PC-3 (cell line): ENCODE results near the gene CCL24. TPM values are rescaled to one million over a fixed set of nuclear protein-coding genes. Genes with fewer than 3 reads are reported as not detected.
"Not testable (repeated sequence)": the region's sequence is repeated elsewhere in the genome, so short reads cannot be mapped to it uniquely, and the experiment has no call there.

Experiments
- ATAC-seq: fragments of 200-7000 bp; cut with Tn5 transposase; 2 replicates; pipeline ENCODE4 v1.9.1; 2020; ENCODE audit warnings: mild to moderate bottlenecking, moderate library complexity
- BruUV-seq: library from RNA; stranded (reverse); fragments of 400-500 nt; replicated peaks from 2 replicates; lab custom pipeline; 2021; lab: Mats Ljungman, UMichigan
- CTCF ChIA-PET: fragments of 300-600 bp; sonication (Branson Sonifier 250); formaldehyde crosslinking; loops from one replicate; lab custom pipeline; 2022; ENCODE audit warnings: antibody characterized with exemption; lab: Charles Lee
- POLR2A ChIA-PET: fragments of 300-600 bp; sonication (Branson Sonifier 250); formaldehyde crosslinking; loops from one replicate; lab custom pipeline; 2022; ENCODE audit warnings: antibody characterized with exemption; ENCODE audit not compliant: unreplicated experiment; lab: Charles Lee
- DNase-seq: peaks from one replicate; pipeline ENCODE4 v3.0.0-alpha.2; 2015
- H2AFZ ChIP-seq: fragments of 300-600 bp; sonication (generic); 2 replicates; pipeline ENCODE4 v1.6.0; 2016; ENCODE audit warnings: antibody characterized with exemption, low read length
- H3F3A ChIP-seq: fragments of 300-600 bp; sonication (generic); one replicate; pipeline ENCODE4 v1.6.0; 2017; ENCODE audit warnings: antibody characterized with exemption, low read length, control low read depth, mild to moderate bottlenecking; ENCODE audit not compliant: unreplicated experiment
- H3K27ac ChIP-seq: fragments of 300-600 bp; sonication (generic); 2 replicates; pipeline ENCODE4 v1.5.1; 2016; ENCODE audit warnings: mild to moderate bottlenecking, low read length
- H3K27me3 ChIP-seq: fragments of 300-600 bp; sonication (generic); 2 replicates; pipeline ENCODE4 v1.6.1; 2016; ENCODE audit warnings: low read length, mixed read lengths
- H3K36me3 ChIP-seq: fragments of 300-600 bp; sonication (generic); 2 replicates; pipeline ENCODE4 v1.6.1; 2016; ENCODE audit warnings: low read depth, mixed run types, low read length, mixed read lengths
- H3K4me1 ChIP-seq: fragments of 300-600 bp; sonication (generic); 2 replicates; pipeline ENCODE4 v1.5.1; 2016; ENCODE audit warnings: low read length; ENCODE audit not compliant: insufficient read depth
- H3K4me2 ChIP-seq: fragments of 300-600 bp; sonication (generic); 2 replicates; pipeline ENCODE4 v1.6.0; 2016; ENCODE audit warnings: low read length
- H3K4me3 ChIP-seq: fragments of 300-600 bp; sonication (generic); 2 replicates; pipeline ENCODE4 v1.5.1; 2016; ENCODE audit warnings: mild to moderate bottlenecking, low read length, mixed read lengths
- H3K79me2 ChIP-seq: fragments of 300-600 bp; sonication (generic); 2 replicates; pipeline ENCODE4 v1.6.1; 2017; ENCODE audit warnings: low read length, mixed read lengths
- H3K9ac ChIP-seq: fragments of 300-600 bp; sonication (generic); 2 replicates; pipeline ENCODE4 v1.6.0; 2016; ENCODE audit warnings: mild to moderate bottlenecking, low read length
- H3K9me2 ChIP-seq: fragments of 300-600 bp; sonication (generic); replicated peaks from 2 replicates; pipeline ENCODE4 v1.6.1; 2016; ENCODE audit warnings: mixed run types, low read length, mixed read lengths
- H3K9me3 ChIP-seq: fragments of 300-600 bp; sonication (generic); 2 replicates; pipeline ENCODE4 v1.6.1; 2016; ENCODE audit warnings: low read length, mixed read lengths
- H4K20me1 ChIP-seq: fragments of 300-600 bp; sonication (generic); 2 replicates; pipeline ENCODE4 v1.6.1; 2016; ENCODE audit warnings: low read length, mixed read lengths
- EZH2 ChIP-seq: fragments of 300-600 bp; sonication (generic); IDR thresholded peaks from one replicate; pipeline ENCODE4 v1.6.1; 2017; ENCODE audit warnings: antibody characterized with exemption, mild to moderate bottlenecking, low read length; ENCODE audit not compliant: unreplicated experiment
- EZH2phosphoT487 ChIP-seq: fragments of 300-600 bp; sonication (generic); IDR thresholded peaks from 2 replicates; pipeline ENCODE4 v1.6.1; 2018; ENCODE audit warnings: mild to moderate bottlenecking, antibody characterized with exemption, low read length, borderline replicate concordance
- intact Hi-C: fragments of 100-400 bp; cut with micrococcal nuclease; formaldehyde crosslinking; loops from 2 replicates; pipeline ENCODE4 v1.9.0; 2023
- total RNA-seq: library from RNA; depleted of rRNA; stranded (reverse); fragments of >200 nt; gene quantifications from 2 replicates; pipeline ENCODE4 v1.2.3, GENCODE V29; 2014
- TF ChIP-seq, protein P1 (sequence below): fragments of 300-600 bp; sonication (generic); conservative IDR thresholded peaks from 2 replicates; pipeline ENCODE4 v1.5.1; 2017; ENCODE audit warnings: antibody characterized with exemption, low read depth, mild to moderate bottlenecking, low read length

Gene CCL24
- total RNA-seq, 1 experiment from 2014 or later = not detected

DNA sequence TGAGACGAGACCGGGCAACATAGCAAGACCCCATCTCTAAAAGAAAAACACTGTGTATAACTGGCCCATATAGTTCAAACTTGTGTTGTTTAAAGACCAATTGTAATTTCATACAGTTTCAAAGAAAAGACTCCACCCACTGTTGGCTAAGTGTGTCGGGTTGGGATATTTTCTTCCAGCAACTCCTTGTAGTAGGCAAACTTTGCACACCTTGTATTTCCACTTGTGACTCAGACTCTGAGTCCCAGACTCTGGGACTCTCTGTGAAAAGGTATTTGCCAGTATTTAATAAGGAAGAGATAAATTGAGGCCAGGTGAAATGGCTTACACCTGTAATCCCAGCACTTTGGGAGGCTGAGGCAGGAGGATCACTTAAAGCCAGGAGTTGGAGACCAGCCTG is 36.0 kb upstream of the CCL24 start:
- CTCF ChIA-PET = no interaction called here
- POLR2A ChIA-PET = no interaction called here
- H4K20me1 ChIP-seq = no peaks in the 10 kb centered on the region
- H3K36me3 ChIP-seq = no peaks in the 10 kb centered on the region
- H3K27me3 ChIP-seq = no peaks in the 10 kb centered on the region
- no peaks in the 10 kb centered on the region for H3K9me3 ChIP-seq
- ATAC-seq = peak; percentile 74
- H3K9ac ChIP-seq = no peak overlapping the region
- TF ChIP-seq EZH2phosphoT487 (no peak), EZH2 (no peak)
- TF ChIP-seq, protein P1, sequence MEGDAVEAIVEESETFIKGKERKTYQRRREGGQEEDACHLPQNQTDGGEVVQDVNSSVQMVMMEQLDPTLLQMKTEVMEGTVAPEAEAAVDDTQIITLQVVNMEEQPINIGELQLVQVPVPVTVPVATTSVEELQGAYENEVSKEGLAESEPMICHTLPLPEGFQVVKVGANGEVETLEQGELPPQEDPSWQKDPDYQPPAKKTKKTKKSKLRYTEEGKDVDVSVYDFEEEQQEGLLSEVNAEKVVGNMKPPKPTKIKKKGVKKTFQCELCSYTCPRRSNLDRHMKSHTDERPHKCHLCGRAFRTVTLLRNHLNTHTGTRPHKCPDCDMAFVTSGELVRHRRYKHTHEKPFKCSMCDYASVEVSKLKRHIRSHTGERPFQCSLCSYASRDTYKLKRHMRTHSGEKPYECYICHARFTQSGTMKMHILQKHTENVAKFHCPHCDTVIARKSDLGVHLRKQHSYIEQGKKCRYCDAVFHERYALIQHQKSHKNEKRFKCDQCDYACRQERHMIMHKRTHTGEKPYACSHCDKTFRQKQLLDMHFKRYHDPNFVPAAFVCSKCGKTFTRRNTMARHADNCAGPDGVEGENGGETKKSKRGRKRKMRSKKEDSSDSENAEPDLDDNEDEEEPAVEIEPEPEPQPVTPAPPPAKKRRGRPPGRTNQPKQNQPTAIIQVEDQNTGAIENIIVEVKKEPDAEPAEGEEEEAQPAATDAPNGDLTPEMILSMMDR = no peak
- no peaks in the 10 kb centered on the region for H3F3A ChIP-seq
- no peak overlapping the region for H3K4me2 ChIP-seq
- no peak overlapping the region for H3K4me3 ChIP-seq
- no TSS peak for BruUV-seq
- H3K27ac ChIP-seq = no peak overlapping the region
- no peaks in the 10 kb centered on the region for H3K79me2 ChIP-seq
- no peaks in the 10 kb centered on the region for H3K4me1 ChIP-seq
- intact Hi-C loops = no loop called here
- no peaks in the 10 kb centered on the region for H3K9me2 ChIP-seq
- DNase-seq = peak; percentile 62
- H2AFZ ChIP-seq = no peak overlapping the region

DNA sequence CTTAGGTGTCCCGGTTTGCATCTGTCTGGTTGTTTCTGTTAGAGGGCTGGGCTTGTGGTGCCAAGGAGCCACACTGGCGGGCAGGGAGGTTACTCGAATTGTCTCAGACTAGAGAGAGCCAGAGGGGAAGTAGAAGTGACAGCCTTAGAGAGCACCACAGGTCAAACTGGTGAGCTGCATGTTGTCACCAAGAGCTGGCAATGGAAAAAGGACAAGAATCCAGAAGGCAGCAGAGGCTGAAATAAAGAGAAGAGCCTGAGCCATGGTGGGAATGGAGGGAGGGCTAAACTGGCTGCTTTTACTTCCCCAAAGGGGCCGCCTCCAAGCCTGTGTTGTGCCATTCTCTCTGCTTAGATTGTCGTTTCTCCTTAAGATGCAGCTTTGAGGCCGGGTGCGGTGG is 34.1 kb upstream of the CCL24 start:
- DNase-seq = no peak
- Histone ChIP-seq H2AFZ (no peak overlapping the region), H3K27ac (no peak overlapping the region), H3K27me3 (no peaks in the 10 kb centered on the region), H3K9me2 (no peaks in the 10 kb centered on the region), H4K20me1 (no peaks in the 10 kb centered on the region), H3K9ac (no peak overlapping the region), H3K4me2 (no peak overlapping the region), H3K4me3 (no peak overlapping the region), H3K79me2 (no peaks in the 10 kb centered on the region), H3K9me3 (no peaks in the 10 kb centered on the region), H3K36me3 (no peaks in the 10 kb centered on the region), H3K4me1 (peaks cover 8% of the 10 kb centered on the region), H3F3A (no peaks in the 10 kb centered on the region)
- ChIA-PET CTCF (interaction anchor here (0.6 kb wide), 1 partner anchor 113 kb away, joined by 4 read pairs; no protein-coding TSS in a partner anchor), POLR2A (interaction anchor here (0.6 kb wide), 1 partner anchor 74 kb away, joined by 17 read pairs; no protein-coding TSS in a partner anchor)
- intact Hi-C loops = no loop called here
- TF ChIP-seq EZH2 = no peak
- no peak for TF ChIP-seq EZH2phosphoT487
- TF ChIP-seq, protein P1 = no peak
- ATAC-seq = no peak
- BruUV-seq = no TSS peak

DNA sequence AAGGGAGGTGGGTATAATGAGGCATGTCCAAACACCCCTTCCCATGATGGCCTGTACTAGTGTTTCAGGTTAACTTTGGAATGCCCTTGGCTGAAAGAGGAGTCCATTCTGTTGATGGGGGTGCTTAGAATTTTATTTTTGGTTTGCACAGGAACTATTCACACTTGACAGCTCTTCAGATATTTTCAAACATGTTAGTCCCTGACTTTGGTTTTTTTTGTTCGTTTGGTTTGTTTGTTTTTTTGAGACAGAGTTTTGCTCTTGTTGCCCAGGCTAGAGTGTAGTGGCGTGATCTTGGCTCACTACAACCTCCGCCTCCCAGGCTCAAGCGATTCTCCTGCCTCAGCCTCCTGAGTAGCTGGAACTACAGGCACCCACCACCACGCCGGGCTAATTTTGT is 31.5 kb upstream of the CCL24 start:
- POLR2A ChIA-PET, BruUV-seq: not testable (repeated sequence)

More for the DNA sequence above, 31.5 kb upstream of the CCL24 start:
- H3K9me2 ChIP-seq, DNase-seq, H3K36me3 ChIP-seq, H3F3A ChIP-seq, ATAC-seq, CTCF ChIA-PET, intact Hi-C loops, H3K27ac ChIP-seq, H3K4me3 ChIP-seq, H3K4me2 ChIP-seq, H4K20me1 ChIP-seq, H3K9ac ChIP-seq, H2AFZ ChIP-seq, H3K27me3 ChIP-seq, H3K79me2 ChIP-seq, H3K9me3 ChIP-seq: not testable (repeated sequence)
- H3K4me1 ChIP-seq = peaks cover 15% of the 10 kb centered on the region
